Measurements from ENCODE around the gene RNU2-63P. TPM values are rescaled to one million over a fixed set of nuclear protein-coding genes. Genes with fewer than 3 reads are reported as not detected.
"Not testable (repeated sequence)": the region's sequence is repeated elsewhere in the genome, so short reads cannot be mapped to it uniquely, and the experiment has no call there.

The RNU2-63P gene
- total RNA-seq, 1 donor from 2014 or later = 14.8 TPM

- H3K27me3 Mint-ChIP-seq (ENCODE audit: low read depth); DNase-seq (ENCODE audit: low spot score in 2 of 2, unreplicated experiment in 2 of 2); H3K36me3 Mint-ChIP-seq; H3K9me3 Mint-ChIP-seq; H3K4me1 Mint-ChIP-seq; H3K4me3 Mint-ChIP-seq; H3K27ac Mint-ChIP-seq: not testable (repeated sequence)
These were observed 44.0 kb downstream of the RNU2-63P start for GRCh38 chr2:87972385-87972784.

Other genes with a start within 250 kb of the RNU2-63P start
- 12.1 to 14.6 TPM (median 14.6 TPM) in 3 replicates for gene RGPD2, start 190.8 kb downstream of the RNU2-63P start, total RNA-seq
- gene KRCC1, start 39.2 kb upstream of the RNU2-63P start, total RNA-seq = 17.0 to 20.7 TPM (median 19.6 TPM) in 3 replicates
- gene SMYD1, start 51.3 kb upstream of the RNU2-63P start, total RNA-seq = not detected in 3 replicates
- gene FABP1, start 111.5 kb upstream of the RNU2-63P start, total RNA-seq = 1.0 to 3.8 TPM (median 2.7 TPM) in 3 replicates
- gene THNSL2, start 153.8 kb upstream of the RNU2-63P start, total RNA-seq = 19.0 to 19.9 TPM (median 19.3 TPM) in 3 replicates

Data from mesothelial cell of epicardium (in vitro differentiated cells).